Gastrocnemius medialis (tissue), 4 donors: ENCODE results near the gene CASZ1. TPM values are rescaled to one million over a fixed set of nuclear protein-coding genes. Genes with fewer than 3 reads are reported as not detected.

Experiments used
- ATAC-seq, 2 donors: fragments of 150-250 bp; one replicate each; pipeline ENCODE4 v1.9.1; 2016
- DNase-seq, 2 donors: peaks; one replicate each; pipeline ENCODE4 v3.0.0-alpha.2; 2019
- H3K27ac ChIP-seq, 4 donors: fragments of 200-600 bp; sonication (generic); 1 replicate in 1 of 4; 2 replicates in 3 of 4; pipeline ENCODE4 v1.5.1; 2016 to 2018; ENCODE audit warnings: mild to moderate bottlenecking in 2 of 4, moderate library complexity in 1 of 4
- H3K27me3 ChIP-seq, 3 donors: fragments of 200-600 bp; sonication (generic) in 2 of 3; 1 replicate in 1 of 3; 2 replicates in 2 of 3; pipeline versions ENCODE4 v1.5.1 to v1.6.0; 2016 to 2019; ENCODE audit warnings: mild to moderate bottlenecking in 1 of 3, moderate library complexity in 1 of 3
- H3K36me3 ChIP-seq, 2 donors: fragments of 200-600 bp; sonication (generic) in 1 of 2; one replicate each; pipeline ENCODE4 v1.5.1; 2017 to 2018
- H3K4me1 ChIP-seq, 2 donors: fragments of 200-600 bp; sonication (generic) in 1 of 2; one replicate each; pipeline ENCODE4 v1.5.1; 2016 to 2017; ENCODE audit warnings: mild to moderate bottlenecking in 2 of 2
- H3K4me3 ChIP-seq, 4 donors: fragments of 200-600 bp; sonication (generic) in 3 of 4; 1 replicate in 1 of 4; 2 replicates in 3 of 4; pipeline ENCODE4 v1.5.1; 2016 to 2019; ENCODE audit warnings: mild to moderate bottlenecking in 2 of 4
- H3K9me3 ChIP-seq, 3 donors: fragments of 200-600 bp; sonication (generic) in 2 of 3; 1 replicate in 1 of 3; 2 replicates in 2 of 3; pipeline ENCODE4 v1.5.1; 2016 to 2019
- CTCF ChIP-seq, 5 experiments: fragments of 450-650 bp in 3 of 5; fragments of 200-600 bp in 2 of 5; sonication (generic) in 2 of 5; IDR thresholded peaks in 4 of 5; conservative IDR thresholded peaks in 1 of 5; 1 replicate in 4 of 5; 2 replicates in 1 of 5; pipeline ENCODE4 v1.5.1; 2016 to 2019; ENCODE audit warnings: antibody characterized with exemption in 5 of 5, mild to moderate bottlenecking in 3 of 5, moderate library complexity in 3 of 5
- POLR2A ChIP-seq, 2 donors: fragments of 450-650 bp; IDR thresholded peaks; one replicate each; pipeline ENCODE4 v1.6.1; 2017; ENCODE audit warnings: antibody characterized with exemption in 2 of 2, mild to moderate bottlenecking in 2 of 2, moderate library complexity in 2 of 2
- in situ Hi-C, 4 donors: fragments of 200-750 bp; cut with MboI; loops; one replicate each; pipeline versions ENCODE4 v1.15.0 to v1.8.0; 2017; ENCODE audit warnings: low sequenced_read_pairs in 4 of 4
- intact Hi-C: fragments of 100-400 bp; cut with DNase I; formaldehyde crosslinking; loops from one replicate; pipeline ENCODE4 v1.15.1; 2023; ENCODE audit warnings: low total_unique reads
- total RNA-seq, 4 donors: library from RNA; depleted of rRNA; stranded (reverse); fragments of >200 nt; gene quantifications; one replicate each; pipeline versions ENCODE4 v1.1.0 to v1.2.3, GENCODE V29; 2016

CASZ1 gene
- total RNA-seq, 4 donors from 2014 or later: 19.1 to 121 (median 80.6) TPM

- ATAC-seq: no peak
- no peaks in the 10 kb centered on the region for H3K9me3 ChIP-seq
- no peak overlapping the region for H3K27ac ChIP-seq
- H3K4me1 ChIP-seq: peaks cover 4 to 5% of the 10 kb centered on the region in 2 donors
- no peaks in the 10 kb centered on the region for H3K27me3 ChIP-seq
- no peak overlapping the region for H3K4me3 ChIP-seq
- TF ChIP-seq CTCF (IDR thresholded peaks at IDR 0.05 in 4 of 5, conservative IDR thresholded peaks at IDR 0.05 in 1 of 5) (no peak), POLR2A (IDR thresholded peaks at IDR 0.05) (no peak)
- DNase-seq: no peak
- peaks cover 0 to 8% of the 10 kb centered on the region in 2 donors for H3K36me3 ChIP-seq
- intact Hi-C loops (no loop called here), in situ Hi-C loops (no loop called here)
Measured at GRCh38 chr1:10629091-10629815, 167.2 kb downstream of the CASZ1 start.

- no peak for ATAC-seq
- intact Hi-C loops: no loop called here
- Histone ChIP-seq H3K27ac (no peak overlapping the region), H3K4me3 (no peak overlapping the region), H3K9me3 (no peaks in the 10 kb centered on the region), H3K4me1 (peaks cover 4 to 5% of the 10 kb centered on the region in 2 donors), H3K36me3 (peaks cover 0 to 13% of the 10 kb centered on the region in 2 donors), H3K27me3 (no peaks in the 10 kb centered on the region)
- no peak for DNase-seq
- in situ Hi-C loops: no loop called here
- TF ChIP-seq POLR2A (IDR thresholded peaks at IDR 0.05): no peak
- no peak for TF ChIP-seq CTCF (IDR thresholded peaks at IDR 0.05 in 4 of 5, conservative IDR thresholded peaks at IDR 0.05 in 1 of 5)
Measured at GRCh38 chr1:10628685-10629084, 167.8 kb downstream of the CASZ1 start.

GRCh38 chr1:10626791-10627410 is 169.5 kb downstream of the CASZ1 start:
- H3K4me1 ChIP-seq: peaks cover 4 to 5% of the 10 kb centered on the region in 2 donors
- DNase-seq (no peak), ATAC-seq (no peak)
- no peak overlapping the region for H3K4me3 ChIP-seq
- intact Hi-C loops: no loop called here
- TF ChIP-seq POLR2A (IDR thresholded peaks at IDR 0.05) (no peak), CTCF (IDR thresholded peaks at IDR 0.05 in 4 of 5, conservative IDR thresholded peaks at IDR 0.05 in 1 of 5) (no peak)
- peaks cover 0 to 22% of the 10 kb centered on the region in 2 donors for H3K36me3 ChIP-seq
- H3K9me3 ChIP-seq: no peaks in the 10 kb centered on the region
- H3K27ac ChIP-seq: no peak overlapping the region
- in situ Hi-C loops: no loop called here
- H3K27me3 ChIP-seq: no peaks in the 10 kb centered on the region

GRCh38 chr1:10626131-10626731 is 170.2 kb downstream of the CASZ1 start:
- Histone ChIP-seq H3K4me1 (peaks cover 4 to 5% of the 10 kb centered on the region in 2 donors), H3K36me3 (peaks cover 0 to 22% of the 10 kb centered on the region in 2 donors), H3K27ac (no peak overlapping the region), H3K4me3 (no peak overlapping the region), H3K9me3 (no peaks in the 10 kb centered on the region), H3K27me3 (no peaks in the 10 kb centered on the region)
- intact Hi-C loops (no loop called here), in situ Hi-C loops (no loop called here)
- no peak for DNase-seq
- no peak for ATAC-seq
- TF ChIP-seq POLR2A (IDR thresholded peaks at IDR 0.05): no peak
- TF ChIP-seq CTCF (IDR thresholded peaks at IDR 0.05 in 4 of 5, conservative IDR thresholded peaks at IDR 0.05 in 1 of 5): no peak
